Panc1 (cell line): ENCODE data around the gene ZBTB6. TPM values are rescaled to one million over a fixed set of nuclear protein-coding genes. Genes with fewer than 3 reads are reported as not detected.

ENCODE experiments used
- ATAC-seq: fragments of 200-7000 bp; cut with Tn5 transposase; 2 replicates; pipeline ENCODE4 v1.9.1; 2020; ENCODE audit warnings: mild to moderate bottlenecking, moderate library complexity
- BruUV-seq: library from RNA; stranded (reverse); fragments of 400-500 nt; replicated peaks from 2 replicates; lab custom pipeline; 2021; lab: Mats Ljungman, UMichigan
- CTCF ChIA-PET: fragments of 300-600 bp; sonication (Branson Sonifier 250); formaldehyde crosslinking; loops from one replicate; lab custom pipeline; 2022; ENCODE audit warnings: antibody characterized with exemption; lab: Charles Lee
- POLR2A ChIA-PET: fragments of 300-600 bp; sonication (Branson Sonifier 250); formaldehyde crosslinking; loops from one replicate; lab custom pipeline; 2022; ENCODE audit warnings: antibody characterized with exemption; lab: Charles Lee
- DNase-seq: peaks from one replicate; pipeline ENCODE4 v3.0.0-alpha.2; 2010; ENCODE audit warnings: low read depth, low spot score
- H3K27ac ChIP-seq: 2 replicates; pipeline ENCODE4 v1.5.1; 2011; ENCODE audit warnings: mild to moderate bottlenecking, low read length, inconsistent platforms
- H3K27me3 ChIP-seq: fragments of 200-500 bp; sonication (Bioruptor generic); 2 replicates; pipeline ENCODE4 v1.6.0; 2014; ENCODE audit warnings: low read length, inconsistent platforms; ENCODE audit not compliant: control insufficient read depth, insufficient read depth
- H3K36me3 ChIP-seq: fragments of 200-500 bp; sonication (Bioruptor generic); 2 replicates; pipeline ENCODE4 v1.5.1; 2014; ENCODE audit warnings: inconsistent platforms, mild to moderate bottlenecking, low read length, moderate library complexity; ENCODE audit not compliant: control insufficient read depth, insufficient read depth
- H3K4me1 ChIP-seq: 2 replicates; pipeline ENCODE4 v1.5.1; 2011; ENCODE audit warnings: inconsistent platforms, mild to moderate bottlenecking, low read length, moderate library complexity; ENCODE audit not compliant: control insufficient read depth, insufficient read depth
- H3K4me3 ChIP-seq, 2 experiments: 2 replicates each; pipeline ENCODE4 v1.5.1; 2011 to 2012; ENCODE audit warnings: low read depth in 2 of 2, low read length in 2 of 2, mild to moderate bottlenecking in 2 of 2, inconsistent platforms in 1 of 2, moderate library complexity in 1 of 2
- H3K9me3 ChIP-seq: fragments of 200-500 bp; sonication (Bioruptor generic); 2 replicates; pipeline ENCODE4 v1.5.1; 2014; ENCODE audit warnings: low read depth, mild to moderate bottlenecking, inconsistent platforms, low read length, moderate library complexity; ENCODE audit not compliant: control insufficient read depth, insufficient read depth
- CTCF ChIP-seq: fragments of 450-650 bp; IDR thresholded peaks from 2 replicates; pipeline ENCODE4 v1.5.1; 2017; ENCODE audit warnings: mild to moderate bottlenecking
- POLR2AphosphoS5 ChIP-seq: IDR thresholded peaks from 2 replicates; pipeline ENCODE4 v1.6.1; 2012; ENCODE audit warnings: mild to moderate bottlenecking, low read depth, low read length, moderate library complexity
- REST ChIP-seq, 2 experiments: IDR thresholded peaks; 2 replicates each; pipeline ENCODE4 v1.6.1; 2011 to 2012; ENCODE audit warnings: low read depth in 2 of 2, control low read depth in 1 of 2, low read length in 1 of 2, mild to moderate bottlenecking in 1 of 2, moderate library complexity in 1 of 2; ENCODE audit not compliant: insufficient read depth in 1 of 2
- SIN3A ChIP-seq: IDR thresholded peaks from 2 replicates; pipeline ENCODE4 v1.6.1; 2012; ENCODE audit warnings: low read depth, mild to moderate bottlenecking, low read length, moderate library complexity, borderline replicate concordance; ENCODE audit not compliant: insufficient read depth
- TCF7L2 ChIP-seq: IDR thresholded peaks from 2 replicates; pipeline ENCODE4 v1.6.1; 2011; ENCODE audit warnings: mild to moderate bottlenecking, low read depth, low read length, inconsistent platforms
- in situ Hi-C: cut with HindIII; loops from 2 replicates; pipeline ENCODE4 v1.10.0; 2016; ENCODE audit warnings: low sequenced_read_pairs, low pct_unique_long_range_greater_than_20kb
- intact Hi-C: fragments of 100-400 bp; cut with micrococcal nuclease; formaldehyde crosslinking; loops from one replicate; pipeline ENCODE4 v1.10.0; 2022; ENCODE audit not compliant: unreplicated experiment
- total RNA-seq: library from RNA; stranded (reverse); gene quantifications from one replicate; pipeline ENCODE4 v1.2.1, GENCODE V29; 2021; ENCODE audit not compliant: unreplicated experiment

Gene ZBTB6
- total RNA-seq, 1 experiment from 2014 or later, result 5.9 TPM

DNA sequence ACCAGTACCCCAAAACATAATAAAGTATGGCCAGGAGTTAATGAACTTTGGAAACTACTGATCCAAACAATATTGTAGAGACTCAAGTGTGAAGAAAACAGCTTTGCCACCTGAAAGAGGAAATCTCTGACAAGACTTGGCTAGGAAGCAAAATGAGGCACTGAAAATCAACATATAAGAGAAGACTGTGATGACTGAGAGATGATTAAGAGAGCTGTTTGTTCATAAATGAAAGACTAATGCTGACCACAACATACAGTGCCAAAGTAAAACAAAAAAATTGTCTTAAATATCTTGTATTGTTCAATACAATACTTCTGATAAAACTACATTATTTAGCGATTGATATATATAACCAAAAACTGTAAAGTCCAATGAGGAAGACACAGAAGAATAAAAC, 15.2 kb downstream of the ZBTB6 start:
- TF ChIP-seq SIN3A (no peak), TCF7L2 (no peak), REST (IDR thresholded peaks at IDR 0.05; ENCODE audit: insufficient read depth in 1 of 2, low read depth in 2 of 2, low read length in 1 of 2) (no peak), POLR2AphosphoS5 (no peak), CTCF (no peak)
- TSS peak; percentile 4 for BruUV-seq
- in situ Hi-C loops, result no loop called here
- Histone ChIP-seq H3K4me3 (no peak overlapping the region), H3K27ac (no peak overlapping the region), H3K4me1 (no peaks in the 10 kb centered on the region; the same call in 1 of the 2 replicates), H3K9me3 (no peaks in the 10 kb centered on the region), H3K27me3 (no peaks in the 10 kb centered on the region), H3K36me3 (peaks cover 9% of the 10 kb centered on the region; the same call in 1 of the 2 replicates)
- no peak for DNase-seq
- ChIA-PET POLR2A (interaction anchor here (0.7 kb wide), 1 partner anchor 577 kb away, joined by 4 read pairs; no protein-coding TSS in a partner anchor), CTCF (no interaction called here)
- intact Hi-C loops, result no loop called here
- ATAC-seq, result no peak

DNA sequence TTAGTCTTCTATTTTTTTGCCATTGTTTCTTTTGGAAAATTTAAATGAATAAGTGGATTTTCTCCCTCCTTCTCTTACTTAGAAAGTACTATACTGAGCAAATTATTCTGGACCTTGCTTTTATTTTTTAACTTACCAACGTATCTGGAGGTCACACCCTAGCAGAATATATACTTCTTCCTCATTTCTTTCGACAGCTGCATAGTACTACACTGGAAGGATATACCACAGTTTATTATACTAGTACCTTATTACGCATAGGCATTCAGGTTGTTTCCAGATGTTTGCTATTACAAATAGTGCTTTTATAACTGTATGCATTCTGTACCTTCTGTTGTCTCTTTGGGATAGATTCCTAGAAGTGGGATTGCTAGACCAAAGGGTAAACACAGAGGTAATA, 24.6 kb downstream of the ZBTB6 start:
- in situ Hi-C loops, result no loop called here
- no peak overlapping the region for H3K4me3 ChIP-seq
- TSS peak; percentile 26 for BruUV-seq

More for the DNA sequence above, 24.6 kb downstream of the ZBTB6 start:
- POLR2A ChIA-PET, result no interaction called here
- Histone ChIP-seq H3K4me1 (no peaks in the 10 kb centered on the region), H3K9me3 (no peaks in the 10 kb centered on the region), H3K27me3 (no peaks in the 10 kb centered on the region), H3K36me3 (peaks cover 17% of the 10 kb centered on the region), H3K27ac (no peak overlapping the region)
- CTCF ChIA-PET, result no interaction called here
- no peak for TF ChIP-seq REST (IDR thresholded peaks at IDR 0.05; ENCODE audit: insufficient read depth in 1 of 2, low read depth in 2 of 2, low read length in 1 of 2)
- no peak for TF ChIP-seq POLR2AphosphoS5
- DNase-seq (no peak), ATAC-seq (no peak)
- intact Hi-C loops, result no loop called here
